Left colon (tissue), 2 donors: ENCODE results near the gene CXXC5. TPM values are rescaled to one million over a fixed set of nuclear protein-coding genes. Genes with fewer than 3 reads are reported as not detected.

ENCODE experiments used
- ATAC-seq: fragments of 200-7000 bp; cut with Tn5 transposase; one replicate; pipeline ENCODE4 v1.9.1; 2020; ENCODE audit warnings: mild to moderate bottlenecking, moderate library complexity
- DNase-seq, 2 donors: peaks; one replicate each; pipeline ENCODE4 v3.0.0-alpha.2; 2020
- intact Hi-C, 2 donors: fragments of 100-400 bp; cut with DNase I in 1 of 2; cut with micrococcal nuclease in 1 of 2; formaldehyde crosslinking; loops; one replicate each; pipeline versions ENCODE4 v1.11.2 to v1.14.0; 2022; cut with DNase I, micrococcal nuclease
- total RNA-seq, 2 donors: library from RNA; stranded (reverse); fragmentation: NEBNext Ultra II Directional; extraction: Animal tissue kit (Norgen Biotek cat#: 25700); gene quantifications; one replicate each; pipeline ENCODE4 v1.2.1, GENCODE V29; 2021
- donor health status: DM: no; HTN: no; CAD: no.
- donor health status: DM: yes; HTN: yes; CAD: no.

Gene CXXC5
- total RNA-seq, 2 donors from 2014 or later: 28.2 to 30.2 TPM

- intact Hi-C loops: loop anchor here in 1 of 2 donors (5.0 kb wide), 1 partner anchor 131 kb away; no protein-coding TSS in a partner anchor
These were observed 11.8 kb upstream of the CXXC5 start for GRCh38 chr5:139636207-139636792.

GRCh38 chr5:139636975-139637408, 11.2 kb upstream of the CXXC5 start:
- DNase-seq (peak in 1 of 2 donors; percentile 44), ATAC-seq (peak; percentile 8)
- intact Hi-C loops: loop anchor here in 1 of 2 donors (5.0 kb wide), 1 partner anchor 130 kb away; no protein-coding TSS in a partner anchor

More at GRCh38 chr5:139636207-139636792, 11.8 kb upstream of the CXXC5 start:
- DNase-seq (peak; percentile 61 to 76), ATAC-seq (peak; percentile 21)

DNA sequence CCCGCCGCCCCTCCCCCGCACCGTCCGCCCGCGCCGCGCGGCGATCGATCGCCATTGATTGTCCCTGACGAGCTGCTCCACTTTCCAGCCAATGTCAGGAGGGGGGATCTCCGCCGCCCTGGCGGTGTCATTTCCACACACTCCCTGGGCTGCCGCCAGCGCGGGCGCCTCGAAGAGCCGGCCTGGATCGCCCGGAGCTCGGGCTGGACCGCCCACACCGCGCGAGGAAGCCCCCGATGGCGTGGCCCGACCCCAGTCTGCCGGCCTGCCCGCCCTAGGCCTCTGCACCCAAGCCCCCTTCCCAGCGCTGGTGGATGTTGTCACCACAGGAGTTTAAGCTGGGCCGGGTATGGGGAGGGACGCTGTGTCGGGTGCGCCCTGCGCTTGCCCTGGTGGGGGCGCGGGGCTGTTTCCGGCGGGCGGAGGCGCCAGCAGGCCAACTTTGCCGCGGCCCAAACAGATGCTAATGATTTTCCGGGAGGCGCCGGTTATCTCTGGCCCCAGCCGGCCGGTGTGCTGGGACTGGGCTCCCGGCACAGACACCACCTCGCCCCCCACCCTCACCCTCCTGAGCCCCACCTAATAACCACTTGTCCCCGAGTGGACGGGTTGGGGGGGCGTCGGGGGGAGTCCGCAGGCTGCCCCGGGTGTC, 10.6 kb upstream of the CXXC5 start:
- DNase-seq (peak; percentile 82 to 88), ATAC-seq (peak; percentile 60)
- intact Hi-C loops: loop anchor here in 1 of 2 donors (5.0 kb wide), 1 partner anchor 130 kb away; no protein-coding TSS in a partner anchor

DNA sequence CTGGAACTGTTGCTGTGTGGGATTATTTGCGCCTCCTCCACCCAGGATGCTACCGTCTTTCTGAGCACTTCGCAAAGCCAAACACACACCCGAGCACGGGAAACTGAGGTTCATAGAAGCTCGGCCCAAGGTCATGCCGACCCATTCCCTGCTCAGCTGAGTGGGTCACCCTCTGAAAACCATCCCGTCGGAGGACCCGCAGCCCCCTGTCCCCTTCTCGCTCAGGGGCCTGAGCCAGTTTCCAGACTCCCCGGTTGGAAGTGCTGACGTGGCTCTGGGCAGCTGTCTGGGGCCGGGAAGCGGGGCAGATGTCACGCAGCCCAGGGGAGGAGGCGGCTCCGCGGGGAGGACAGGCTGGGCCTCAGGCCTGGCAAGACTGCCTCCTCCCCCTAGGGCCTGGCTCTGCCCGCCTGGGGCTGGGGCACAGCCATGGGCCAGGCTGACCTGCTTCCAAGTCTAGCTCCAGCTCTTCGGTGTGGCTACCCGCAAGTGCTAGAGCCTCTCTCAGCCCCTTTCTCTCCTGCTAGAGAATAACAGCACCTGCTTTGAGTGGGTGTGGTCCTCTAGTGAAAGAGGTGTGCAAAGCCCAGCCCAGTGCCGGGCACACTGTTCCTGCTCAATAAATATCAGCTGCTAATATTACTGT, 9.9 kb upstream of the CXXC5 start:
- DNase-seq (peak; percentile 83 to 89), ATAC-seq (peak; percentile 51)
- intact Hi-C loops: loop anchor here in 1 of 2 donors (5.0 kb wide), 1 partner anchor 129 kb away; no protein-coding TSS in a partner anchor

DNA sequence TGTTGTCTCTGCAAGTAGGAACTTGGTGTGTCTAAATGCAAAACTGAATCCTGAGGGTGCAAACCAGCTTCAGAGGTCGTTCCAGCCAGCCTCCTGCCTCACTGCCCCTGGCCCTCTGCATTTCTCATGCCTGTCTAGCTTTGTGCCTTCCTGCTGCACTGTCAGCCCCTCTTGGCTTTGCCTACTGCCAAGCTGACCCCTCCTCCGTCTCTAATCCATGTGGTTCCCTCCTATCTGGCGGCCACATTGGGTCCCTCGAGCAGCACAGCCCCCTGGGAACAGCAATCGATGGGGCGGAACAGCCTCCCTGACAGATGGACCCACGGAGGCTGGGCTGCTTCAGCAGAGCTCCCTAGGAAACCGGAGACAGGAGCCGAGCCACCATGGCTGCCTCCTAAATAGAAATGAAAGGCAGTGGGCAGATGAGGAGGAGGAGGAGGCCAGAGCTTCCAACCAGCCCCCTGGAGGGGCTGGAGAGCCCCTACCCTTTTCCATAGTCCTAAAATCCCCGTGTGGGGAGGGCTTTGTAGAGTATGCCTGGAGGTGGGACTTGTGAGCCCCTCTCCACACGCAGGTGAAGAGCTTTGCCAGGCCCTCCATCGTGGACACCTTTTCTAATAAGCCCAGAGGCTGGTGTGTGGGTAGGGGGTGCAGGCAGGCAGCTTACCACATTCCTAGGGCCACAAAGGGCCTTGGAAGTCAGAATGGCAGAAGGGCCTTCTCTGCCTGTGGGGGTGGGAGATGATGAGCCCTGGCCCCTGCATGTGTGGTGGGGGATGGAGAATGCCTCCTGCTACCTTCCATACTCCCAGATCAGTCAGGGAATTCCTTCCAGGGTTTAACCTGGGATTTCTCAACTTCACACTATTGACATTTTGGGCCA, 9.2 kb upstream of the CXXC5 start:
- intact Hi-C loops: loop anchor here in 1 of 2 donors (5.0 kb wide), 1 partner anchor 128 kb away; no protein-coding TSS in a partner anchor
- no peak for DNase-seq

GRCh38 chr5:139639619-139640380, 8.3 kb upstream of the CXXC5 start:
- intact Hi-C loops: loop anchor here in 1 of 2 donors (5.0 kb wide), 1 partner anchor 128 kb away; no protein-coding TSS in a partner anchor
- ATAC-seq: no peak
- peak; percentile 30 to 36 for DNase-seq

More for the DNA sequence above, 9.2 kb upstream of the CXXC5 start:
- no peak for ATAC-seq

DNA sequence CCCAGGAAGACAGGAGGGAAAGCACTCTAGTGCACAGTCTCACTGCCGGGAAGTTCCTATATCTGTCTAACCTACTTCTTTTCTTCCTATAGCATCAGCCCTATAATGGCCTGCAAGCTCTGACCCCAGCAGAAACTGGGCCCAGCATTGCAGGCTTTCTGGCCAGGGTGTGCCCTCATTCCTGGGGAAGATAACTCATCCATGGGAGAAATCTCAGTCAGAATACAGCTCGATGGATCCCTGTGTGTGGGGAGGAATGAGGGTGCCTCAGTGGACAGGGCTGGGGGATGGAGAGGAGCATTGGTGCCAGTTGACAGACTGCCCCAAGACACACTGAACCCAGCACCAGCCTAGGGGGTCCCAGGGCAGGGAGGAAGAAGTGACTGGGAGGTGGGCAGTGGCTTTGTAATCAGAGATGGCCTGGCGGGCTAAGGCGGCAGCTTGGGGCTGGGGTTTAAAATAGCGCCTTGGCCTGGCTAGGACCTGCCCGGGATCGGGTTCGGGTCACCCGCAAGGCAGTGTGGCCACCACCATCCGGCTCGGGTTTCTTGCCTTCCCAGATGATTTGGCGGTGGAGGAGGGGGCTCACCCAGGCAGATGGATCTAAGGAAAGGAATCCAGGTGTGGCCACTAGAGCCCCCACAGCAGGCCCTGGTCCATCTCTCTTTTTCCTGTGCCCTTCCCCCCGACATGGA, 7.6 kb upstream of the CXXC5 start:
- ATAC-seq: no peak
- intact Hi-C loops: no loop called here
- DNase-seq: no peak

DNA sequence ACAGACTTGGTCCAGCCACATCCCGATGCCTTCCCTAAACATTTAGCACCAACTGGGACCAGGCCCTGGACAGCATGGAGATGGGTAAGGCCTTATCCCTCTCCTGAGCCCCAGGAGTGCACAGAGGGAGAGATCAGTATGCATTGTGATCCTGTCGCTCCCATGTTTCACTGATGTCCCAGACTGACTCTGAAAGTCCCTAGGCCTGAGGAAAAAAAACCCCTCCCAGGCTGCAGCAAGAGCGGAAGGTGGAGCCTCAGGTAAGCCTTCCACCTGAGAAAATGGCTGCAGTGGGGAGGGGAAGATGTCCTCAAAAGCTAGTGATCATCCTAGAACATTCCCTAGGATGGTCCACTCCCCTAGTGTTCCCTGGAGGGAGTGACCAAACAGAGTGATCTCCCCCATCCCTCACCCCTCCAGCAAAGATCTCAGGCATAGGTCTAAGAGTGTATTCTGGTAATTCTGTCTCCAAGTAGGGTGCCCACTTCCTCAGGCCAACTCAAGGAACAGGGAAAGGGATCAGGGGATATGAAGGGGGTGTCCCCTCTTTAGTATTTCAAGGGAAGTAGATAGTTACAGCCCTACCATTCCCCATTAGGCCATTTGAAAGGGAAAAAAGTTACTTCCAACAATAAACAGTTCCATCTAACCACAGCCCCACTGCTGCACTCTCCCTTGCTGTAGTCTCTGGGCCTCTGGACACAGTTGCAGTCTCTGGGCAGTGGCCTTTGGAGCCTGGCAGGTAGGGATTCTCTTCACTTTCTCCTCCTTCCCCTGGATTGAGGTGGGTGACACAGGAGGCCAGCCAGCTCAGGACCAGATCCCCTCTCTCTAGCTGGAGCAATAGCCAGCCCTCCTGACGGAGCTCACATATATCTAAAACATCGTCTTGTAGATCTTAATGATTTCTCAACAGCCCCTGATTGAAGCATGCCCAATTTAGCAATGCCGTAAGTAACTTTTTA, 6.8 kb upstream of the CXXC5 start:
- no peak for DNase-seq
- ATAC-seq: no peak
- intact Hi-C loops: no loop called here

DNA sequence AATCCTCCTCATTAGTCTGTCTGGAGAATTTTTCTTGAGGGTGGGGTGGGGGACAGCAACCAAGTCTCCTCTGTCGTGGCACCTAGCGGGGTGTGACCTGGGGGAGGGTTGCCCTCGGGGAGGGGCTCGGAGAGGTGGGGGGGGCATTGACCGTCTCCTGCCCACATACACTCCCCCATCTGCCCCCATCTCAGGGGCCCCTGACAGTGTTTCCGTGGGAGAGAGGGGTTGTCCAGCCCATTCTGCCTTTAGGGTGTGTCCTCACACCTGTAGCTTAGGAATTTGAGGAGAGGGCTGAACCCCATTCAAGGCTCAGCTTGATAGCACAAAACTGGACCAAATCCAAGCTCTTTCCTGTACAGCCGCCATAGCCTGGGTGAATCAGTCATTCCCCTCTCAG, 5.9 kb upstream of the CXXC5 start:
- intact Hi-C loops: no loop called here
- DNase-seq (peak in 1 of 2 donors; percentile 13), ATAC-seq (no peak)

- DNase-seq (peak; percentile 85 to 92), ATAC-seq (peak; percentile 77)
- intact Hi-C loops: no loop called here
These were observed 5.0 kb upstream of the CXXC5 start for GRCh38 chr5:139642891-139643871.

GRCh38 chr5:139644001-139644456, 4.1 kb upstream of the CXXC5 start:
- DNase-seq (peak; percentile 33 to 44), ATAC-seq (no peak)
- intact Hi-C loops: no loop called here

GRCh38 chr5:139644646-139645429, 3.3 kb upstream of the CXXC5 start:
- intact Hi-C loops: no loop called here
- no peak for DNase-seq
- no peak for ATAC-seq

DNA sequence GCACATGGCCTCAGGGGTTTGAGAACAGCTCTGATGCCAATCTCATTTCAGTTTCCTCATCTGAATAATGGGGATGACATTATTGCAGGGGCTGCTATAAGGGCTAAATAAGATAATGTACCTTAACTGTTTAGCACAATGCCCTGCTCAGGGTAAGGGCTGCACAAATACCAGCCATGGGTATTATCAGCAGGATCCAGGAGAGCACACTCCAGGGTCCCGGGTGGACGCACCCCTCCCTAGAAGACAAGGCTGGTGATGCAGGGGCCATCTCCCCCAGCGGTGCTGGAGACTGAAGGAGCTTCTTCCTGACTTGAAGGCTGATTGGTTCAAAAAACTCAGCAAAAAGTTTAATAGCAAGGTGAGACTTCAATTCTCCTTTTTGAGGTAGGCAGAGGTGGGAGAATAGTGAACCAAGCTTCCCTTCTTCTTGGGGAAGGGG, 2.7 kb upstream of the CXXC5 start:
- intact Hi-C loops: no loop called here
- no peak for ATAC-seq
- peak in 1 of 2 donors; percentile 6 for DNase-seq

- no peak for ATAC-seq
- DNase-seq: peak in 1 of 2 donors; percentile 5
- intact Hi-C loops: no loop called here
These were observed 2.0 kb upstream of the CXXC5 start for GRCh38 chr5:139646111-139646510.
